GM21367 (cell line): ENCODE data around the gene RPP14.
A peak's percentile ranks its signal among the peaks of the same experiment; 100 is the strongest.
"Not testable (repeated sequence)": the region's sequence is repeated elsewhere in the genome, so short reads cannot be mapped to it uniquely, and the experiment has no call there.

ENCODE experiments used
- ATAC-seq: cut with Tn5 transposase; IDR thresholded peaks from one replicate; pipeline ENCODE4 v1.9.1; 2021; ENCODE audit not compliant: unreplicated experiment

RPP14 gene

GRCh38 chr3:58331593-58332152 lies 25.6 kb downstream of the RPP14 start:
- no peak for ATAC-seq

GRCh38 chr3:58332575-58333188 lies 26.6 kb downstream of the RPP14 start, which contains the start of gene PXK:
Gene PXK, plus strand, starts transcription at chr3:58332892. Its CDS starts 97 bp downstream, at chr3:58332989.
- peak; percentile 82 for ATAC-seq

GRCh38 chr3:58333206-58334012 lies 27.4 kb downstream of the RPP14 start:
- ATAC-seq = peak; percentile 30

- no peak for ATAC-seq
These were observed 27.9 kb downstream of the RPP14 start for GRCh38 chr3:58334013-58334321.

- no peak for ATAC-seq
These were observed 28.4 kb downstream of the RPP14 start for GRCh38 chr3:58334506-58334884.

- ATAC-seq = no peak
These were observed 29.6 kb downstream of the RPP14 start for GRCh38 chr3:58335652-58335947.

- no peak for ATAC-seq
These were observed 30.3 kb downstream of the RPP14 start for GRCh38 chr3:58336135-58336882.

GRCh38 chr3:58337190-58337589 lies 31.1 kb downstream of the RPP14 start:
- no peak for ATAC-seq

GRCh38 chr3:58339146-58339545 lies 33.1 kb downstream of the RPP14 start:
- ATAC-seq = not testable (repeated sequence)

- ATAC-seq = no peak
These were observed 34.7 kb downstream of the RPP14 start for GRCh38 chr3:58340594-58341244.

- ATAC-seq = no peak
These were observed 35.3 kb downstream of the RPP14 start for GRCh38 chr3:58341376-58341775.

- no peak for ATAC-seq
These were observed 36.6 kb downstream of the RPP14 start for GRCh38 chr3:58342676-58343075.

- no peak for ATAC-seq
These were observed 39.4 kb downstream of the RPP14 start for GRCh38 chr3:58345457-58345856.

- ATAC-seq = no peak
These were observed 40.3 kb downstream of the RPP14 start for GRCh38 chr3:58346368-58346767.

GRCh38 chr3:58347984-58348383 lies 41.9 kb downstream of the RPP14 start:
- no peak for ATAC-seq

- peak; percentile 83 for ATAC-seq
These were observed 44.0 kb downstream of the RPP14 start for GRCh38 chr3:58349792-58350626.

- no peak for ATAC-seq
These were observed 44.6 kb downstream of the RPP14 start for GRCh38 chr3:58350627-58351013.

GRCh38 chr3:58351920-58352319 lies 45.9 kb downstream of the RPP14 start:
- no peak for ATAC-seq

GRCh38 chr3:58352626-58353025 lies 46.6 kb downstream of the RPP14 start:
- ATAC-seq = no peak

GRCh38 chr3:58353722-58354553 lies 47.9 kb downstream of the RPP14 start:
- no peak for ATAC-seq
